PFSK-1 (cell line): ENCODE measurements around the gene DNAJC5.
A peak's percentile ranks its signal among the peaks of the same experiment; 100 is the strongest.

ENCODE experiments used
- FOXP2 ChIP-seq: optimal IDR thresholded peaks from 2 replicates; pipeline ENCODE3; 2011; ENCODE audit warnings: borderline replicate concordance, control low read depth, inconsistent platforms; ENCODE audit not compliant: insufficient read depth; ENCODE audit errors: extremely low read length, extremely low read depth
- POLR2AphosphoS5 ChIP-seq: IDR thresholded peaks from 2 replicates; pipeline ENCODE4 v1.6.1; 2012; ENCODE audit warnings: low read depth, mild to moderate bottlenecking, control low read depth, low read length, moderate library complexity
- REST ChIP-seq, 2 experiments: IDR thresholded peaks; 2 replicates each; pipeline versions ENCODE4 v1.6.1 to v1.8.0; 2011 to 2012; ENCODE audit warnings: low read depth in 2 of 2, low read length in 2 of 2, control low read depth in 1 of 2, inconsistent platforms in 1 of 2, mild to moderate bottlenecking in 1 of 2, moderate library complexity in 1 of 2; ENCODE audit not compliant: insufficient read depth in 1 of 2
- SIN3A ChIP-seq: IDR thresholded peaks from 2 replicates; pipeline ENCODE4 v1.6.1; 2012; ENCODE audit warnings: mild to moderate bottlenecking, low read length, moderate library complexity, borderline replicate concordance; ENCODE audit not compliant: insufficient read depth
- TAF1 ChIP-seq: IDR thresholded peaks from 2 replicates; pipeline ENCODE4 v1.6.1; 2012; ENCODE audit warnings: low read length, control low read depth, borderline replicate concordance; ENCODE audit not compliant: insufficient read depth

Gene DNAJC5

DNA sequence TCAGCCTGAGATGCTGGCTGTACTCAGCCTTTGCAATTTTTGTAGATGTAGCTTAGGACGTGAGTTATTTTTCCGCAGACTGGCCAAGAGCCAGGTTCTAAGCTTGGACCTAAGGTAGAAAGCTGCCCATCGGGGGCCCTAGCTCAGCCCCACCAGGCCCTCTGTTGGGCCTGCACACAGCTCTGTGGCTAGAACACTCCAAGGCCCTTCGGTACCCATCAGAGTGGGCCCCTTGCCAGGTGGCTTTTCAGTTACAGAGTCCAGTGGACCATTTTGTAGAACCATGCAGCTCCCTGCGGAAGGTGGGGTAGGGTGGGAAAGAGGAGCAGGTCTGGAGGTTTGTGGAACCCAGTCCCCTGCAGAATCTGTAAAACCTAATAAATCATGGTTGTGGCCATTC is 38.7 kb downstream of the DNAJC5 start:
- TF ChIP-seq POLR2AphosphoS5: no peak
- TF ChIP-seq REST (IDR thresholded peaks at IDR 0.05; ENCODE audit: insufficient read depth in 1 of 2, low read depth in 2 of 2, low read length in 2 of 2): no peak
- no peak for TF ChIP-seq SIN3A
- TF ChIP-seq FOXP2: no peak
- TF ChIP-seq TAF1: no peak

GRCh38 chr20:63934271-63935068 is 39.5 kb downstream of the DNAJC5 start:
- TF ChIP-seq REST (IDR thresholded peaks at IDR 0.05; ENCODE audit: insufficient read depth in 1 of 2, low read depth in 2 of 2, low read length in 2 of 2) (no peak), POLR2AphosphoS5 (no peak), FOXP2 (no peak), TAF1 (no peak)

- no peak for TF ChIP-seq POLR2AphosphoS5
- TF ChIP-seq REST (IDR thresholded peaks at IDR 0.05; ENCODE audit: insufficient read depth in 1 of 2, low read depth in 2 of 2, low read length in 2 of 2): no peak
These were observed 40.5 kb downstream of the DNAJC5 start for GRCh38 chr20:63935447-63935846.

DNA sequence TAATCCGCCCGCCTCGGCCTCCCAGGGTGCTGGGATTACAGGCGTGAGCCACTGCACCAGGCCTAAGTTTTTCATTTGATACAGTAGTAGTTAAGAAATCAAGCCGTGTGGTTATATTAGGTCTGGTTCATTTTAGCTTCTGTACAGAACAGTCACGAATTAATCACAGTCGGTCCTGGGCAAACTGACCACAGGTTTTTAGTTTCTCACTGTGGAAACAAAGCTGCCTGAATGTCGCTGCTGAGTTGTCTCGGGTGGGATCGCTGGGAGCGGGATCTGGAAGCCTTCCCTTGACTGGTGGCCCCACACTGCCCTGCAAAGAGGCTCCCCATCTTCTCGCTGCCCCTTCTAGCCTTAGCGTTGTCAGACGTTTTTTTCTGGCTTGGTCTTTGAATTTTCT is 42.7 kb downstream of the DNAJC5 start:
- no peak for TF ChIP-seq FOXP2
- peak; percentile 25; the same call in 1 of the 2 replicates for TF ChIP-seq POLR2AphosphoS5

- TF ChIP-seq FOXP2 (no peak), POLR2AphosphoS5 (no peak), TAF1 (no peak), SIN3A (no peak), REST (IDR thresholded peaks at IDR 0.05; ENCODE audit: insufficient read depth in 1 of 2, low read depth in 2 of 2, low read length in 2 of 2) (no peak)
These were observed 44.4 kb downstream of the DNAJC5 start for GRCh38 chr20:63939061-63939935.
